Measurements from ENCODE around the gene PIERCE2. TPM values are rescaled to one million over a fixed set of nuclear protein-coding genes. Genes with fewer than 3 reads are reported as not detected.
A peak's percentile ranks its signal among the peaks of the same experiment; 100 is the strongest.

Gene PIERCE2
- total and polyA plus RNA-seq, 2 of the 13 experiments (the other 11 are each of a cell fraction or from before 2014, with no cell fraction given), result 0.09 TPM; not detected in 1

- TF ChIP-seq ZNF839 (CRISPR knock-in tag; IDR thresholded peaks at IDR 0.05; ENCODE audit: borderline replicate concordance) (0 out of 2 replicates have a peak, but pooled peaks have one; percentile 84), AHR (CRISPR knock-in tag; IDR thresholded peaks at IDR 0.05) (peak; percentile 33; the same call in 1 of the 2 replicates), PHF21A (CRISPR knock-in tag; IDR thresholded peaks at IDR 0.05) (peak; percentile 86), KDM5B (CRISPR knock-in tag; IDR thresholded peaks at IDR 0.05; ENCODE audit: borderline replicate concordance) (peak; percentile 50; the same call in 1 of the 2 replicates), HNF4A (CRISPR knock-in tag; IDR thresholded peaks at IDR 0.05) (no peak), ZNF720 (CRISPR knock-in tag; IDR thresholded peaks at IDR 0.05) (no peak), FOXA1 (IDR thresholded peaks at IDR 0.05) (no peak), FOXA1 (CRISPR knock-in tag; IDR thresholded peaks at IDR 0.05) (no peak), BATF2 (CRISPR knock-in tag; IDR thresholded peaks at IDR 0.05) (no peak), ZFP36 (IDR thresholded peaks at IDR 0.05; ENCODE audit: borderline replicate concordance, low read depth, low read length, partially characterized antibody) (no peak), HIVEP1 (CRISPR knock-in tag; IDR thresholded peaks at IDR 0.05) (peak; percentile 85; the same call in 1 of the 2 replicates), CCDC6 (CRISPR knock-in tag; IDR thresholded peaks at IDR 0.05) (peak; percentile 39; the same call in 1 of the 2 replicates), ZNF746 (CRISPR knock-in tag; IDR thresholded peaks at IDR 0.05) (no peak), ZNF333 (CRISPR knock-in tag; IDR thresholded peaks at IDR 0.05; ENCODE audit: borderline replicate concordance) (no peak), IRX3 (CRISPR knock-in tag; IDR thresholded peaks at IDR 0.05; ENCODE audit: borderline replicate concordance, low read depth) (no peak), ZNF143 (CRISPR knock-in tag; IDR thresholded peaks at IDR 0.05) (peak; percentile 93), ZNF256 (CRISPR knock-in tag; conservative IDR thresholded peaks at IDR 0.05) (no peak), ZNF101 (CRISPR knock-in tag; IDR thresholded peaks at IDR 0.05; ENCODE audit: borderline replicate concordance, low read depth) (0 out of 2 replicates have a peak, but pooled peaks have one; percentile 85)
- TF ChIP-seq, protein P1, sequence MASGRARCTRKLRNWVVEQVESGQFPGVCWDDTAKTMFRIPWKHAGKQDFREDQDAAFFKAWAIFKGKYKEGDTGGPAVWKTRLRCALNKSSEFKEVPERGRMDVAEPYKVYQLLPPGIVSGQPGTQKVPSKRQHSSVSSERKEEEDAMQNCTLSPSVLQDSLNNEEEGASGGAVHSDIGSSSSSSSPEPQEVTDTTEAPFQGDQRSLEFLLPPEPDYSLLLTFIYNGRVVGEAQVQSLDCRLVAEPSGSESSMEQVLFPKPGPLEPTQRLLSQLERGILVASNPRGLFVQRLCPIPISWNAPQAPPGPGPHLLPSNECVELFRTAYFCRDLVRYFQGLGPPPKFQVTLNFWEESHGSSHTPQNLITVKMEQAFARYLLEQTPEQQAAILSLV (CRISPR knock-in tag; IDR thresholded peaks at IDR 0.05; ENCODE audit: borderline replicate concordance), result peak; percentile 70; the same call in 1 of the 2 replicates
- TF ChIP-seq, protein P2, sequence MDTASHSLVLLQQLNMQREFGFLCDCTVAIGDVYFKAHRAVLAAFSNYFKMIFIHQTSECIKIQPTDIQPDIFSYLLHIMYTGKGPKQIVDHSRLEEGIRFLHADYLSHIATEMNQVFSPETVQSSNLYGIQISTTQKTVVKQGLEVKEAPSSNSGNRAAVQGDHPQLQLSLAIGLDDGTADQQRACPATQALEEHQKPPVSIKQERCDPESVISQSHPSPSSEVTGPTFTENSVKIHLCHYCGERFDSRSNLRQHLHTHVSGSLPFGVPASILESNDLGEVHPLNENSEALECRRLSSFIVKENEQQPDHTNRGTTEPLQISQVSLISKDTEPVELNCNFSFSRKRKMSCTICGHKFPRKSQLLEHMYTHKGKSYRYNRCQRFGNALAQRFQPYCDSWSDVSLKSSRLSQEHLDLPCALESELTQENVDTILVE (CRISPR knock-in tag; IDR thresholded peaks at IDR 0.05), result no peak
- TF ChIP-seq, protein P3, sequence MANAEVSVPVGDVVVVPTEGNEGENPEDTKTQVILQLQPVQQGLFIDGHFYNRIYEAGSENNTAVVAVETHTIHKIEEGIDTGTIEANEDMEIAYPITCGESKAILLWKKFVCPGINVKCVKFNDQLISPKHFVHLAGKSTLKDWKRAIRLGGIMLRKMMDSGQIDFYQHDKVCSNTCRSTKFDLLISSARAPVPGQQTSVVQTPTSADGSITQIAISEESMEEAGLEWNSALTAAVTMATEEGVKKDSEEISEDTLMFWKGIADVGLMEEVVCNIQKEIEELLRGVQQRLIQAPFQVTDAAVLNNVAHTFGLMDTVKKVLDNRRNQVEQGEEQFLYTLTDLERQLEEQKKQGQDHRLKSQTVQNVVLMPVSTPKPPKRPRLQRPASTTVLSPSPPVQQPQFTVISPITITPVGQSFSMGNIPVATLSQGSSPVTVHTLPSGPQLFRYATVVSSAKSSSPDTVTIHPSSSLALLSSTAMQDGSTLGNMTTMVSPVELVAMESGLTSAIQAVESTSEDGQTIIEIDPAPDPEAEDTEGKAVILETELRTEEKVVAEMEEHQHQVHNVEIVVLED (CRISPR knock-in tag; IDR thresholded peaks at IDR 0.05; ENCODE audit: borderline replicate concordance), result peak; percentile 86
Measured at GRCh38 chr15:55408012-55408928, at the start of gene PIERCE2, which contains the start of gene CCPG1 (continued).

Measured in HepG2 (cell line).